Spinal cord (tissue), 10 donors: ENCODE measurements around the gene PTGES2. TPM values are rescaled to one million over a fixed set of nuclear protein-coding genes. Genes with fewer than 3 reads are reported as not detected.

Experiments used
- DNase-seq, 6 donors: peaks; one replicate each; pipeline versions ENCODE4 v3.0.0 to v3.0.0-alpha.2; 2013 to 2015; ENCODE audit warnings: low spot score in 6 of 6, low read depth in 4 of 6
- H3K27ac ChIP-seq: one replicate; pipeline ENCODE4 v1.5.1; 2013; ENCODE audit warnings: low read depth, low read length, control low read depth
- H3K27me3 ChIP-seq: one replicate; pipeline ENCODE4 v1.6.1; 2013; ENCODE audit warnings: low read length; ENCODE audit not compliant: control insufficient read depth, insufficient read depth
- H3K36me3 ChIP-seq: one replicate; pipeline ENCODE4 v1.6.1; 2013; ENCODE audit warnings: low read length; ENCODE audit not compliant: control insufficient read depth, insufficient read depth
- H3K4me1 ChIP-seq: one replicate; pipeline ENCODE4 v1.6.1; 2013; ENCODE audit warnings: low read length; ENCODE audit not compliant: control insufficient read depth, insufficient read depth
- H3K4me3 ChIP-seq: one replicate; pipeline ENCODE4 v1.5.1; 2013; ENCODE audit warnings: low read depth, low read length, control low read depth
- H3K9me3 ChIP-seq: one replicate; pipeline ENCODE4 v1.6.1; 2013; ENCODE audit warnings: low read length; ENCODE audit not compliant: control insufficient read depth, insufficient read depth
- WGBS: methylation state at CpG from one replicate; pipeline ENCODE4 v1.1.5; 2013; ENCODE audit warnings: missing lambda C conversion rate; ENCODE audit not compliant: insufficient coverage; 5-methylcytosine and 5-hydroxymethylcytosine counted together
- polyA plus RNA-seq, 2 donors: library from polyadenylated mRNA; unstranded; fragments of 120-200 nt; gene quantifications; one replicate each; pipeline ENCODE4 v1.2.1, GENCODE V29; 2013; ENCODE audit not compliant: insufficient read length in 2 of 2
- total RNA-seq, 2 donors: library from RNA; depleted of rRNA in 1 of 2; stranded (reverse); fragments of 120-200 nt in 1 of 2; fragments of >200 nt in 1 of 2; gene quantifications; one replicate each; pipeline versions ENCODE4 v1.2.3 to v1.2.4, GENCODE V29; 2013 to 2014
- donor health status: healthy.

PTGES2 gene
- total and polyA plus RNA-seq, 4 donors = 39.1 to 88.9 (median 62.9) TPM

- Histone ChIP-seq H3K4me3 (no peak overlapping the region), H3K9me3 (no peaks in the 10 kb centered on the region), H3K27me3 (no peaks in the 10 kb centered on the region), H3K36me3 (peaks cover 72% of the 10 kb centered on the region), H3K4me1 (peaks cover 23% of the 10 kb centered on the region), H3K27ac (no peak overlapping the region)
- DNase-seq = no peak
- 90% methylated on average over 9 of the region's 14 CpGs for WGBS
These were observed 36.9 kb upstream of the PTGES2 start for GRCh38 chr9:128164307-128164885.

DNA sequence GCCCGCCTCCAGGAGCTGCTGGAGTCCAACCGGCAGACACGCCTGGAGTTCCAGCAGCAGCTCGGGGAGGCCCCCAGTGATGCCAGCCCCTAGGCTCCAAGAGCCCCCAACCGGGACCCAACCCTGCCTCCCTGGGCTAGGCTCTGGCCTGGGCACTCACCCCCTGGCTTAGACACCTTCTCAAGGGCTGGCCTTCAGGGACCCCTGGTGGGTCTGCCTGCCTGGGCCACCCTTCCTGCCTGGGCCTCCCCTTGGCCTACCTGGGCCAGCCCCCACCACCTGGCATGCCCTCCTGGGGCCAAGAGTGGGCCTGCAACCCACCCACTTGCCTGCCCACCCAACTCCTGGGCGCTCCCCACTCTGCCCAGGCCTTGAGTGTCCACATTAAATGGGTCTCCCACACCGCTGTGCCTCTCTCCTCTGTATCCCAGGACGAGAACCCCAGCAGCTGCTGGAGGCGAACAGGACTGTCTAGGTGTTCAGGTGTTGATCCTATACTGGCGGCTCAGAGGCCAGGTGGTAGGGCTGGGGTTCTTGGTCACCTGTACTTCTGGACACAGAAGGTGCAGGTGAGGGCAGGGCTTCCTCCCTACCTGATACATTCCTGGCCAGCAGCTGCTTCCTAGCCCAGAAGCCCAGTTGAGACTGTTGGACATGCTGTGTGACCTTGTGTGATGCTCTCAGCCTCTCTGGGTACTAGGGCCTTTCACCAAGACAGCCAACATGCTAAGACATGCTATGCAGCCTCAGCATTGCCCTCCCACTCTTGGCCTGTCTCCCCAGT, 36.2 kb upstream of the PTGES2 start:
- H3K27ac ChIP-seq = no peak overlapping the region
- H3K4me3 ChIP-seq = no peak overlapping the region
- no peaks in the 10 kb centered on the region for H3K27me3 ChIP-seq
- H3K9me3 ChIP-seq = no peaks in the 10 kb centered on the region
- no peak for DNase-seq
- peaks cover 65% of the 10 kb centered on the region for H3K36me3 ChIP-seq
- 92% methylated on average over 7 of the region's 10 CpGs for WGBS
- peaks cover 26% of the 10 kb centered on the region for H3K4me1 ChIP-seq

DNA sequence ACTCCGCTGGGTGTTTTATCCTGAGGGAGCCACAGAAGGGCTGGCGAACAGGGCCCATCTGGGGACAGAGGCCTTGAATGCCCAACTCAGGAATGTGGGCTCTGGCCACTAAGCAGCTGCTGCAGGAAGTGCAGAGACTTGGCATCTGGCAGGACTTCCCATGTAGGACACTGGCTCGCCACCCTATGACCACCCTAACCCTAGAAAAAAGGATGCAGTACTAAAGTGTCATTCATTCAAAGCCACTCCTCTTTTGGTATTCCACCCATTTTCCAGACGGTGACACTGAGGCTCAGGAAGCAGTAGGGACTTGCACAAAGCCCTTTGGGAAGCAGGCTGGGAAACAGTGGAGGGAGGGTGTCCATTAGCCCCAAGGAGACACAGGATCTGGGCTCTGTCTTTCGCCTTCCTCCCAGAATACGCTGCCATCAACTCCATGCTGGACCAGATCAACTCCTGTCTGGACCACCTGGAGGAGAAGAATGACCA, 35.5 kb upstream of the PTGES2 start:
- peaks cover 26% of the 10 kb centered on the region for H3K4me1 ChIP-seq
- peaks cover 59% of the 10 kb centered on the region for H3K36me3 ChIP-seq
- WGBS = 95% methylated on average over 6 of the region's 6 CpGs
- H3K27ac ChIP-seq = no peak overlapping the region
- no peaks in the 10 kb centered on the region for H3K27me3 ChIP-seq
- no peaks in the 10 kb centered on the region for H3K9me3 ChIP-seq
- DNase-seq = no peak
- no peak overlapping the region for H3K4me3 ChIP-seq

- peaks cover 52% of the 10 kb centered on the region for H3K36me3 ChIP-seq
- H3K9me3 ChIP-seq = no peaks in the 10 kb centered on the region
- H3K27ac ChIP-seq = no peak overlapping the region
- H3K4me1 ChIP-seq = peaks cover 26% of the 10 kb centered on the region
- 83% methylated on average over 4 of the region's 10 CpGs for WGBS
- no peaks in the 10 kb centered on the region for H3K27me3 ChIP-seq
- no peak overlapping the region for H3K4me3 ChIP-seq
- no peak for DNase-seq
These were observed 34.9 kb upstream of the PTGES2 start for GRCh38 chr9:128162215-128163026.

- Histone ChIP-seq H3K36me3 (peaks cover 42% of the 10 kb centered on the region), H3K27ac (no peak overlapping the region), H3K9me3 (no peaks in the 10 kb centered on the region), H3K4me1 (peaks cover 26% of the 10 kb centered on the region), H3K4me3 (no peak overlapping the region), H3K27me3 (no peaks in the 10 kb centered on the region)
- 95% methylated on average over 12 of the region's 13 CpGs for WGBS
- DNase-seq = peak in 1 of 6 donors; percentile 34
These were observed 33.8 kb upstream of the PTGES2 start for GRCh38 chr9:128161215-128161902.

DNA sequence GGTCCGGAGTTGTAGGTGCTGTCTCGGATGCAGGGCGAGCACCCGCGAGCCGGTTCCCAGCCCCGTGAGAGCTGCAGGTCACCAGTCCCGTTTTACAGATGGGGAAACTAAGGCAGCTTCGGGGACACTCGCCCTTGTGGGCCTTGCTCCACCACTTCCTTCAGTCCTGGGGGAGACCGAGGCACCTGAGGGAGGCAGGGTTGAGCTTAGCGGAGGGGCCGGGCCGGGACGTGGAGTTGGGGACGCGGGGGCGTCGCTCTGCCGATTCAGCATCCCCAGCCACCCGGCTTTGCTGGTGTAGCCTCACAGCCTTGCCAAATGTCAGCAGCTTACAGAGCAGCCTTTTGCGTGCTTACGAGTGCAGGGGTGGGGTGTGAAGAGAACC, 33.1 kb upstream of the PTGES2 start:
- no peak overlapping the region for H3K27ac ChIP-seq
- under 1% methylated on average over 19 of the region's 23 CpGs for WGBS
- DNase-seq = peak in 1 of 6 donors; percentile 57
- H3K4me1 ChIP-seq = peaks cover 26% of the 10 kb centered on the region
- H3K4me3 ChIP-seq = peak overlapping the region; percentile 67
- no peaks in the 10 kb centered on the region for H3K27me3 ChIP-seq
- no peaks in the 10 kb centered on the region for H3K9me3 ChIP-seq
- peaks cover 34% of the 10 kb centered on the region for H3K36me3 ChIP-seq

GRCh38 chr9:128159784-128160602, 32.5 kb upstream of the PTGES2 start, which contains the start of gene BBLN:
Gene BBLN (plus strand): TSS chr9:128160265. CDS start chr9:128160408, 143 bp downstream.
- under 1% methylated on average over 68 of the region's 77 CpGs for WGBS
- Histone ChIP-seq H3K4me3 (peak within 1 kb of the TSS; percentile 67), H3K27me3 (no peaks in the 10 kb centered on the region), H3K27ac (peak within 1 kb of the TSS; percentile 54), H3K9me3 (no peaks in the 10 kb centered on the region), H3K4me1 (peaks cover 26% of the 10 kb centered on the region), H3K36me3 (peaks cover 32% of the 10 kb centered on the region)
- DNase-seq = peak; percentile 68 to 97 (median 86)

DNA sequence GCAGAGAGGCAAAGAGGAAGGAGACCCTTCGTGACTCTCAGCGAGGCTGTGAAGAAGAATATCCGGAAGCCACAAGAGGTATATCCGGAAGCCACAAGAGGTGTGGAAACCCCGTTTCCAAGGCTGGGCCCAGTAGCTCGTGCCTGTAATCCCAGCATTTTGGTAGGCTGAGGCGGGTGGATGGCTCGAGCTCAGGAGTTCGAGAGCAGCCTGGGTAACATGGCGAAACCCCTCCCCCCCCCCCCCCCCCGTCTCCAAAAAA, 31.9 kb upstream of the PTGES2 start:
- Histone ChIP-seq H3K27ac (peak overlapping the region; percentile 54), H3K9me3 (no peaks in the 10 kb centered on the region), H3K36me3 (peaks cover 27% of the 10 kb centered on the region), H3K27me3 (no peaks in the 10 kb centered on the region), H3K4me1 (peaks cover 26% of the 10 kb centered on the region), H3K4me3 (peak overlapping the region; percentile 50)
- no peak for DNase-seq
- 35% methylated on average over 10 of the region's 11 CpGs for WGBS
